ENCODE results near the gene LSAMP. TPM values are rescaled to one million over a fixed set of nuclear protein-coding genes. Genes with fewer than 3 reads are reported as not detected.

Gene LSAMP
- total and polyA plus RNA-seq, 2 of the 8 experiments (the other 6 are each of a cell fraction or from before 2014, with no cell fraction given), result 1.8 to 5.7 TPM

- no peak for TF ChIP-seq CHD7 (IDR thresholded peaks at IDR 0.05; ENCODE audit: insufficient replicate concordance, low read length)
- no peak for TF ChIP-seq ATF2 (IDR thresholded peaks at IDR 0.05; ENCODE audit: low read length)
- TF ChIP-seq E2F6 (IDR thresholded peaks at IDR 0.05), result no peak
- TF ChIP-seq YY1 (IDR thresholded peaks at IDR 0.05; ENCODE audit: low read depth, low read length), result no peak
- TF ChIP-seq SUZ12 (IDR thresholded peaks at IDR 0.05; ENCODE audit: low read length), result no peak
- no peak for TF ChIP-seq GABPA (IDR thresholded peaks at IDR 0.05; ENCODE audit: borderline replicate concordance, insufficient read depth, low read length)
- TF ChIP-seq RXRA (IDR thresholded peaks at IDR 0.05; ENCODE audit: insufficient read depth, low read depth, low read length), result no peak
- TF ChIP-seq ASH2L (IDR thresholded peaks at IDR 0.05; ENCODE audit: low read length), result no peak
Measured at GRCh38 chr3:115835946-115836345, 609.3 kb downstream of the LSAMP start (continued).

All from H1 (cell line).